ENCODE measurements around the gene DMBT1. TPM values are rescaled to one million over a fixed set of nuclear protein-coding genes. Genes with fewer than 3 reads are reported as not detected.
A peak's percentile ranks its signal among the peaks of the same experiment; 100 is the strongest.

Gene DMBT1
- 4.6 and 10.0 TPM in 2 replicates for total RNA-seq (2022)
- Bru-seq, nascent RNA, result percentile 35 among the genes with signal in this experiment
- percentile 25 among the genes with signal in this experiment for BruChase-seq, experiment 1, labeled RNA remaining after a 6-hour chase
- percentile 15 among the genes with signal in this experiment for BruChase-seq, experiment 2, labeled RNA remaining after a 2-hour chase
- long read RNA-seq, partial matches to known transcripts, result 2 of 2 reads
- long read RNA-seq, other reads (novel, unspliced or antisense), result 0 of 2 reads

GRCh38 chr10:122560279-122560804, at the start of gene DMBT1:
Gene DMBT1, plus strand, starts transcription at chr10:122560754. Its CDS starts 17 bp downstream, at chr10:122560771.
- Mint-ChIP-seq H3K9me3 (ENCODE audit: low read depth, unreplicated experiment) (no peaks in the 10 kb centered on the region), H3K4me1 (ENCODE audit: low read depth, unreplicated experiment) (peaks cover 39% of the 10 kb centered on the region), H3K27ac (ENCODE audit: unreplicated experiment) (peak within 1 kb of the TSS; percentile 33), H3K36me3 (ENCODE audit: insufficient read depth, unreplicated experiment) (no peaks in the 10 kb centered on the region), H3K27me3 (ENCODE audit: unreplicated experiment) (peaks cover 34% of the 10 kb centered on the region), H3K4me3 (ENCODE audit: low read depth, unreplicated experiment) (no peak within 1 kb of the TSS)
- CTCF ChIA-PET, result no interaction called here
- TF ChIP-seq CTCF (IDR thresholded peaks at IDR 0.05; ENCODE audit: unreplicated experiment), result no peak
- no peak for DNase-seq
- intact Hi-C loops (cut with micrococcal nuclease; ENCODE audit: unreplicated experiment), result loop anchor here (10.0 kb wide), 1 partner anchor 116 kb away; no protein-coding TSS in a partner anchor
- BruUV-seq (replicated peaks), result no TSS peak

- Mint-ChIP-seq H3K27ac (ENCODE audit: unreplicated experiment) (no peak overlapping the region), H3K9me3 (ENCODE audit: low read depth, unreplicated experiment) (no peaks in the 10 kb centered on the region), H3K4me1 (ENCODE audit: low read depth, unreplicated experiment) (no peaks in the 10 kb centered on the region), H3K36me3 (ENCODE audit: insufficient read depth, unreplicated experiment) (no peaks in the 10 kb centered on the region), H3K4me3 (ENCODE audit: low read depth, unreplicated experiment) (no peak overlapping the region), H3K27me3 (ENCODE audit: unreplicated experiment) (peaks cover 2% of the 10 kb centered on the region)
- no peak for DNase-seq
- no TSS peak for BruUV-seq (replicated peaks)
- CTCF ChIA-PET, result interaction anchor here (0.7 kb wide), 1 partner anchor 52 kb away, joined by 3 read pairs; no protein-coding TSS in a partner anchor
- TF ChIP-seq CTCF (IDR thresholded peaks at IDR 0.05; ENCODE audit: unreplicated experiment), result no peak
- intact Hi-C loops (cut with micrococcal nuclease; ENCODE audit: unreplicated experiment), result no loop called here
Measured at GRCh38 chr10:122513053-122513452, 47.5 kb upstream of the DMBT1 start.

- Mint-ChIP-seq H3K27ac (ENCODE audit: unreplicated experiment) (no peak overlapping the region), H3K4me3 (ENCODE audit: low read depth, unreplicated experiment) (no peak overlapping the region), H3K9me3 (ENCODE audit: low read depth, unreplicated experiment) (no peaks in the 10 kb centered on the region), H3K36me3 (ENCODE audit: insufficient read depth, unreplicated experiment) (no peaks in the 10 kb centered on the region), H3K4me1 (ENCODE audit: low read depth, unreplicated experiment) (no peaks in the 10 kb centered on the region), H3K27me3 (ENCODE audit: unreplicated experiment) (peaks cover 14% of the 10 kb centered on the region)
- no peak for TF ChIP-seq CTCF (IDR thresholded peaks at IDR 0.05; ENCODE audit: unreplicated experiment)
- DNase-seq, result no peak
- BruUV-seq (replicated peaks), result no TSS peak
- CTCF ChIA-PET, result interaction anchor here (1.3 kb wide), 1 partner anchor 51 kb away, joined by 3 read pairs; no protein-coding TSS in a partner anchor
- intact Hi-C loops (cut with micrococcal nuclease; ENCODE audit: unreplicated experiment), result no loop called here
Measured at GRCh38 chr10:122514045-122514840, 46.3 kb upstream of the DMBT1 start.

GRCh38 chr10:122515022-122515424, 45.5 kb upstream of the DMBT1 start:
- BruUV-seq (replicated peaks), result no TSS peak
- H3K27ac Mint-ChIP-seq (ENCODE audit: unreplicated experiment), result no peak overlapping the region
- H3K4me1 Mint-ChIP-seq (ENCODE audit: low read depth, unreplicated experiment), result no peaks in the 10 kb centered on the region
- no peaks in the 10 kb centered on the region for H3K36me3 Mint-ChIP-seq (ENCODE audit: insufficient read depth, unreplicated experiment)
- CTCF ChIA-PET, result interaction anchor here (1.3 kb wide), 1 partner anchor 50 kb away, joined by 3 read pairs; no protein-coding TSS in a partner anchor
- peaks cover 18% of the 10 kb centered on the region for H3K27me3 Mint-ChIP-seq (ENCODE audit: unreplicated experiment)
- no peak overlapping the region for H3K4me3 Mint-ChIP-seq (ENCODE audit: low read depth, unreplicated experiment)
- no peak for TF ChIP-seq CTCF (IDR thresholded peaks at IDR 0.05; ENCODE audit: unreplicated experiment)
- intact Hi-C loops (cut with micrococcal nuclease; ENCODE audit: unreplicated experiment), result no loop called here
- no peaks in the 10 kb centered on the region for H3K9me3 Mint-ChIP-seq (ENCODE audit: low read depth, unreplicated experiment)
- no peak for DNase-seq

All from Calu3 (cell line).